Cerebellar nuclear complex (tissue), 1 donor: Measurements from ENCODE around the gene EID1.
"Not testable (repeated sequence)": the region's sequence is repeated elsewhere in the genome, so short reads cannot be mapped to it uniquely, and the experiment has no call there.

ENCODE experiments used
- DNase-seq, 2 experiments: peaks; one replicate each; lab custom pipeline; 2025; lab: John Stamatoyannopoulos, UW

Gene EID1

GRCh38 chr15:48869966-48870365 lies 8.0 kb upstream of the EID1 start:
- no peak for DNase-seq

- no peak for DNase-seq
Observed at GRCh38 chr15:48871542-48871941, 6.4 kb upstream of the EID1 start.

DNA sequence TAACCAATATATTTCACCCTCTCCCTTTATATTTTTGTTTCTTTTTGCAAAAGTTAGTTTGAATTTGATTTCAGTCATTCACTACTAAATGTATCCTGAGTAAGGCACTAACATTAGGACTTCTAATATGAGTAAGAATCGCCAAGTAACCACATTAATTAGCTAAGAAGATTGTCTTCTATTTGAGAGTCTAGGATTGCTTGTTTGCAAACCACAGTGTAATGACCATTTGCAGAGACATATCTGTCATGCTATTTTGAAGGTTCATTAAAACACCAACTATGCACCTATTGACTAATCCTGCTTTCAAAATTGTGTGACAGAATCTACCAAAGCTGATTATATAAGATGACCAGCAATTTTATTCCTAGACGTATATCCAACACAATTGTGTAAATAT lies 5.3 kb upstream of the EID1 start:
- no peak for DNase-seq

- no peak for DNase-seq
Observed at GRCh38 chr15:48875241-48875960, 2.5 kb upstream of the EID1 start.

GRCh38 chr15:48876057-48876456 lies 1.9 kb upstream of the EID1 start:
- DNase-seq, result no peak

DNA sequence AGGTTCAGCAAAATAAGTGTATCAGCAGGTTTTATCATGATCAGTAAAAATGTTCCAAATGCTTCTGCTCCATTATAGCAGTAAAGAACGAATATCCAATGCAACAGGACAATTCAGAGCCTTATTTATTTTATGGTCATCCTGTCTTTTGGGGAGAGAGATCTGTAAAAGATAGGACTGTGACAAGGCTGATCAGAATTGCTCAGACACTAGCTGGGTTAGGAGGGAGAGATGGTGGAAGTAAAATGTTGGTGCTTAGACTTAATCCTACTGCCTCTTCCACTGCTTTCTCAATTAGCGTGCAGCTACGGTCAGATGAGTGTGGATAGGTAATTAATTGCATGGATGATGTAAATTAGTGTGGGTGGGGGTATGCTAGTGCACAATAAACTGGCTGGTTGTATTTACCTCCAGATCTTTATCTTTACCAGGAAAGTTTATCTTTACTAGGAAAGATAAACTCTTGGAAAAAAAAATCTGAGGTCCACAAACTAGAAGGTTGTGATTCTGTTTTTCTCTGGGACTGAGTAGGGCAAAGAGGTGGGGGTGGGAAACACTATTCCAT lies 2.2 kb downstream of the EID1 start:
- DNase-seq, result no peak

DNA sequence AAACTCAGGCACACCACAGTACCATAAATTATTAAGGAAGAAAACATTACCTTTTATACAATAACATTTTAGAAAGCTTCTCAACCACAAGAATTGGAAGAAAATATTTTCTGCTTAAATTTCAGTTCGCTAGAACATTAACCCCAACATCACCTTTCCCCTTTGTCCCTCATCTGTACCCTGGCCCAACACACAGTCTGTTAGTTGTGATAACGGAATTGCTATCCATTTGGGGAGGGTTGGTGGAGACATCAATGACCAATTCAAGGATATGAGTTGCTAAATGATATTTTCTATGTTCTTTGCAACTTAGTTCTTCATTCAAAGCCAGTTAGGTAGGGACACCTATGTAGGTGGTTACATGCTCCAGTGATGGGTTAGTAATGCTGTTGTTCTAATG lies 5.8 kb downstream of the EID1 start:
- DNase-seq, result no peak

DNA sequence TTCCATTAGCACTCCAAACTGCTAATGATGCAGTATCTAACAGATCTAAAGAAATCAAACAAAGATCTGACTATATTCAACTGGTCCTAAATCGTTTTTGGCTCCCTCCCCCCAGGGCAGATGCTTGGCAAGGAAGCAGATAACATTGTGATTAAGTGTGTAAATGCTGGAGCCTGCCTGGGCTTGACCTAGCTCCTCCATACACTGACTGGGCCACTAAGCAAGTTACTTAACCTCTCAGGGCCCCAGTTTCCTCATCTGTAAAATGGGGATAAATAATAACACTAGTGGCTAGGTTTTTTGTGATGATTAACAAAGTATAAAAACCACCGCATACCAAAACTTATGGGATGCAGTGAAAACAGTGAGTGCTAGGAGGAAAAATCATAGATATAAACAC lies 9.2 kb downstream of the EID1 start:
- DNase-seq, result no peak

GRCh38 chr15:48888191-48888590 lies 10.3 kb downstream of the EID1 start:
- no peak for DNase-seq

DNA sequence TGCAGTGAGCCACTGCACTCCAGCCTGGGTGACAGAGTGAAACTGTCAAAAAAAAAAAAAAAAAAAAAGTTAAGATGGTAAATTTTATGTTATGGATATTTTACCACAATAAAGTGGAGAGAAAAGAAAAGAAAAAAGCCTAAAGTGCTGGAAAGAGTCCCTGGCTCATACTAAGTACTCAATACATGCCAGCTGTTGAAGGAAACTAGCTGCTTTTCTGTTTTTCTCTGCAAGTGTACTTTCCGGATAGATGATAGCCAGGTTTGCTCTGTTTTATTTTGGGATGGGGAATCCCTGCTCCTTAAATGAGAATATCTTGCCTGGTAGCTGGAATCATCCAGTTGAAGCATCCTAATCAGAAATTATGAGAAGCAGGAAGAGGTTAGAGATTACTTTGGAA lies 10.9 kb downstream of the EID1 start:
- no peak for DNase-seq

- no peak for DNase-seq
Observed at GRCh38 chr15:48889925-48890324, 12.0 kb downstream of the EID1 start.

- no peak for DNase-seq
Observed at GRCh38 chr15:48890375-48890972, 12.5 kb downstream of the EID1 start.

- DNase-seq, result no peak
Observed at GRCh38 chr15:48891232-48891765, 13.4 kb downstream of the EID1 start.

DNA sequence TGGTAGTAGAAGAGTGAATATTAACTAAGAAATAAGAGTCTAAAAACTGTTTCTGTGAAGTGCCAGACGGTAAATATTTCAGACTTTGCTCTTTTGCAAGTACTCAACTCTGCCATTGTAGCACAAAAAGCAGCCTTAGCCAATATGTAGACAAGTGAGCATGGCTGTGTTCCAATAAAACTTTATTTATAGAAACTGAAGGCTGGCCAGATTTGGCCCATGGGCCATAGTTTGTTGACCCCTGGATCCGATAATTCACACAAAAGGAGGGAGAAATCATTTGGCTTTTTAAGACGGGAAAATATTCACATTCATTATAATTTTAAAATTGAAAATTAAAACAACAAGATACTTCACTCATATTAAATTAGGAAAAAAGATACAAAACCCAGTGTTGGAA lies 15.4 kb downstream of the EID1 start:
- no peak for DNase-seq

- DNase-seq, result no peak
Observed at GRCh38 chr15:48896869-48897814, 19.2 kb downstream of the EID1 start.

DNA sequence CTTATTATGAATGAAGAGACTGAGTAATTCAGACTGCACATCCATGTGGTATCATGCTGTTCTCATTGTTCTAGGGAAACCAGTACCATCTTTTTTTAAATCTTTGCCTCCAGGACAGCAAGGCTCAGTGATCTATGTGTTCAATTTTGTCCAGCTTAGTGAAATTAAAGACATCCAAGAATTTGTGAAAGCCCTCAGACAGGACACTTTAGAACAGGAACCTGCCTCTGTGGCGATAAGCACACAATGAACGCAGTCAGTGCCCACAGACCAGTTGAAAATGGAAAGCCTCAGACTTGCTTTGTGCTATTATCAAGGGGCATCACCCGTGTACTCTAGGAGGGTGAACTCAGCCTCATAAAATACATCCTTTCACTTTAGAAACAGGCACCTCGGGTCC lies 20.1 kb downstream of the EID1 start:
- no peak for DNase-seq

- no peak for DNase-seq
Observed at GRCh38 chr15:48898446-48898845, 20.5 kb downstream of the EID1 start.

- DNase-seq, result no peak
Observed at GRCh38 chr15:48899793-48900192, 21.9 kb downstream of the EID1 start.

- no peak for DNase-seq
Observed at GRCh38 chr15:48904758-48905157, 26.8 kb downstream of the EID1 start.

DNA sequence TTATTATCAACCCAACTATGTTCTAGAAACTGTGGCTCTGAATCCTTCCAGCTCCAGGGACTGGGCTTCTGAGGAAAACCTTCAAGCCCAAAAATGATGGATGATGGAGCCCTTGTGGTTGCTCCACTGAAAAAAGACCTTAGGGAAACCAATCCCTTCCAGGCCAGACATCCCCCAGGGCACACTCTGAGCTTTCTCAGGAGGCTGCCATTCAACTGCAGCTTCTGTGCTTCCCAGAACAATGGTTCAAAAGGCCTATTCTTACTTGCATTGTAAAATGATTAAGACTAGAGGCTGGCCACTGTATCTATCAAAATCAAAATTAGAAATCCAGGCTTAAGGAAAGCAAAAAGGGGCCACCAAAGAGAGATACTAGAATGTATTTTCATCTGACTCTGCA lies 27.3 kb downstream of the EID1 start:
- no peak for DNase-seq

- no peak for DNase-seq
Observed at GRCh38 chr15:48905847-48906246, 27.9 kb downstream of the EID1 start.

GRCh38 chr15:48909313-48909712 lies 31.4 kb downstream of the EID1 start:
- DNase-seq, result not testable (repeated sequence)
